IPS-15b (cell line): ENCODE data around the gene ZSCAN22.
"Not testable (repeated sequence)": the region's sequence is repeated elsewhere in the genome, so short reads cannot be mapped to it uniquely, and the experiment has no call there.

Experiments
- H3K27me3 ChIP-seq: one replicate; pipeline ENCODE4 v1.6.1; 2013; ENCODE audit warnings: low read length; ENCODE audit not compliant: control insufficient read depth, insufficient read depth
- H3K36me3 ChIP-seq: one replicate; pipeline ENCODE4 v1.6.1; 2013; ENCODE audit warnings: low read length; ENCODE audit not compliant: control insufficient read depth, insufficient read depth
- H3K4me1 ChIP-seq: one replicate; pipeline ENCODE4 v1.6.1; 2013; ENCODE audit warnings: mild to moderate bottlenecking, low read length; ENCODE audit not compliant: control insufficient read depth, insufficient read depth
- H3K4me3 ChIP-seq: one replicate; pipeline ENCODE4 v1.5.1; 2013; ENCODE audit warnings: low read depth, low read length
- H3K9ac ChIP-seq: one replicate; pipeline ENCODE4 v1.6.1; 2013; ENCODE audit warnings: low read depth, mild to moderate bottlenecking, low read length
- H3K9me3 ChIP-seq: one replicate; pipeline ENCODE4 v1.6.1; 2013; ENCODE audit warnings: mild to moderate bottlenecking, low read length; ENCODE audit not compliant: control insufficient read depth, insufficient read depth

The ZSCAN22 gene

GRCh38 chr19:58346961-58347929 is 20.5 kb downstream of the ZSCAN22 start:
- Histone ChIP-seq H3K9ac (peak overlapping the region; percentile 66), H3K9me3 (no peaks in the 10 kb centered on the region), H3K36me3 (no peaks in the 10 kb centered on the region), H3K27me3 (peaks cover 7% of the 10 kb centered on the region), H3K4me3 (peak overlapping the region; percentile 80), H3K4me1 (no peaks in the 10 kb centered on the region)

- H3K27me3 ChIP-seq, H3K36me3 ChIP-seq: not testable (repeated sequence)
- H3K4me3 ChIP-seq: peak overlapping the region; percentile 71
Observed at GRCh38 chr19:58348080-58348479, 21.3 kb downstream of the ZSCAN22 start.

GRCh38 chr19:58349590-58349989 is 22.8 kb downstream of the ZSCAN22 start:
- Histone ChIP-seq H3K4me3 (no peak overlapping the region), H3K9ac (no peak overlapping the region), H3K36me3 (peaks cover 3% of the 10 kb centered on the region), H3K27me3 (peaks cover 7% of the 10 kb centered on the region), H3K4me1 (no peaks in the 10 kb centered on the region), H3K9me3 (no peaks in the 10 kb centered on the region)

More at GRCh38 chr19:58348080-58348479, 21.3 kb downstream of the ZSCAN22 start:
- H3K9me3 ChIP-seq, H3K4me1 ChIP-seq: not testable (repeated sequence)
- peak overlapping the region; percentile 66 for H3K9ac ChIP-seq

- peaks cover 7% of the 10 kb centered on the region for H3K27me3 ChIP-seq
- H3K9ac ChIP-seq: no peak overlapping the region
- peaks cover 3% of the 10 kb centered on the region for H3K36me3 ChIP-seq
- no peak overlapping the region for H3K4me3 ChIP-seq
- H3K4me1 ChIP-seq: no peaks in the 10 kb centered on the region
- no peaks in the 10 kb centered on the region for H3K9me3 ChIP-seq
Observed at GRCh38 chr19:58350001-58350861, 23.4 kb downstream of the ZSCAN22 start.

- Histone ChIP-seq H3K9ac (no peak overlapping the region), H3K27me3 (peaks cover 7% of the 10 kb centered on the region), H3K4me3 (no peak overlapping the region), H3K4me1 (no peaks in the 10 kb centered on the region), H3K36me3 (peaks cover 3% of the 10 kb centered on the region), H3K9me3 (no peaks in the 10 kb centered on the region)
Observed at GRCh38 chr19:58350871-58351557, 24.2 kb downstream of the ZSCAN22 start.

GRCh38 chr19:58351558-58351878 is 24.7 kb downstream of the ZSCAN22 start:
- Histone ChIP-seq H3K36me3 (peaks cover 3% of the 10 kb centered on the region), H3K9ac (no peak overlapping the region), H3K27me3 (peaks cover 6% of the 10 kb centered on the region), H3K4me1 (no peaks in the 10 kb centered on the region), H3K4me3 (no peak overlapping the region), H3K9me3 (no peaks in the 10 kb centered on the region)

GRCh38 chr19:58351990-58352755 is 25.4 kb downstream of the ZSCAN22 start:
- Histone ChIP-seq H3K27me3 (no peaks in the 10 kb centered on the region), H3K36me3 (peaks cover 3% of the 10 kb centered on the region), H3K4me1 (no peaks in the 10 kb centered on the region), H3K9ac (no peak overlapping the region), H3K4me3 (no peak overlapping the region), H3K9me3 (no peaks in the 10 kb centered on the region)

- H3K27me3 ChIP-seq: no peaks in the 10 kb centered on the region
- H3K9me3 ChIP-seq: no peaks in the 10 kb centered on the region
- H3K4me1 ChIP-seq: no peaks in the 10 kb centered on the region
- H3K9ac ChIP-seq: no peak within 1 kb of the TSS
- H3K36me3 ChIP-seq: peaks cover 3% of the 10 kb centered on the region
- H3K4me3 ChIP-seq: no peak within 1 kb of the TSS
Observed at GRCh38 chr19:58352760-58353671, 26.2 kb downstream of the ZSCAN22 start, which contains the start of gene A1BG. TSS of gene A1BG (minus strand) at chr19:58353492. CDS start at chr19:58353437, 55 bp downstream.

- Histone ChIP-seq H3K4me1 (no peaks in the 10 kb centered on the region), H3K9ac (no peak overlapping the region), H3K4me3 (no peak overlapping the region), H3K9me3 (no peaks in the 10 kb centered on the region), H3K27me3 (no peaks in the 10 kb centered on the region), H3K36me3 (peaks cover 3% of the 10 kb centered on the region)
Observed at GRCh38 chr19:58353717-58354477, 27.1 kb downstream of the ZSCAN22 start.
